CD14-positive monocyte (primary cell): ENCODE results near the gene FREM3. TPM values are rescaled to one million over a fixed set of nuclear protein-coding genes. Genes with fewer than 3 reads are reported as not detected.

Source experiments
- DNase-seq, 3 donors: peaks; one replicate each; pipeline ENCODE4 v3.0.0-alpha.2; 2011 to 2022
- H2AFZ ChIP-seq: 2 replicates; pipeline ENCODE4 v1.6.0; 2012; ENCODE audit warnings: mild to moderate bottlenecking, low read depth, low read length, inconsistent platforms; ENCODE audit not compliant: insufficient read depth, poor library complexity, severe bottlenecking
- H3K27ac ChIP-seq, 2 donors: 1 replicate in 1 of 2; 2 replicates in 1 of 2; pipeline ENCODE4 v1.5.1; 2012 to 2013; ENCODE audit warnings: low read length in 2 of 2, control low read depth in 1 of 2, inconsistent platforms in 1 of 2, low read depth in 1 of 2, mild to moderate bottlenecking in 1 of 2
- H3K27me3 ChIP-seq, 2 donors: one replicate each; pipeline versions ENCODE4 v1.6.0 to v1.6.1; 2011 to 2013; ENCODE audit warnings: low read length in 2 of 2; ENCODE audit not compliant: control insufficient read depth in 2 of 2, insufficient read depth in 2 of 2
- H3K36me3 ChIP-seq, 2 donors: replicated peaks in 1 of 2; 1 replicate in 1 of 2; 2 replicates in 1 of 2; pipeline versions ENCODE4 v1.5.1 to v1.6.1; 2012 to 2013; ENCODE audit warnings: low read length in 2 of 2, control low read depth in 1 of 2, inconsistent platforms in 1 of 2, mild to moderate bottlenecking in 1 of 2; ENCODE audit not compliant: insufficient read depth in 2 of 2, control insufficient read depth in 1 of 2
- H3K4me1 ChIP-seq, 2 donors: 1 replicate in 1 of 2; 2 replicates in 1 of 2; pipeline versions ENCODE4 v1.5.1 to v1.6.1; 2012 to 2013; ENCODE audit warnings: low read length in 2 of 2, control low read depth in 1 of 2, inconsistent platforms in 1 of 2, mild to moderate bottlenecking in 1 of 2, moderate library complexity in 1 of 2; ENCODE audit not compliant: insufficient read depth in 2 of 2, control insufficient read depth in 1 of 2
- H3K4me2 ChIP-seq: replicated peaks from 2 replicates; pipeline ENCODE3; 2012; ENCODE audit warnings: low read length, moderate library complexity, mild to moderate bottlenecking; ENCODE audit not compliant: poor library complexity, severe bottlenecking; ENCODE audit errors: extremely low read depth
- H3K4me3 ChIP-seq, 3 experiments: fragments of 200-600 bp in 1 of 3; sonication (generic) in 1 of 3; replicated peaks in 1 of 3; 1 replicate in 2 of 3; 2 replicates in 1 of 3; pipeline ENCODE4 v1.5.1; 2011 to 2013; ENCODE audit warnings: low read length in 3 of 3, mild to moderate bottlenecking in 3 of 3, control low read depth in 2 of 3, low read depth in 2 of 3, inconsistent platforms in 1 of 3, moderate library complexity in 1 of 3
- H3K79me2 ChIP-seq: 2 replicates; pipeline ENCODE4 v1.6.0; 2012; ENCODE audit warnings: mild to moderate bottlenecking, control low read depth, inconsistent platforms, low read length, moderate library complexity; ENCODE audit not compliant: insufficient read depth
- H3K9ac ChIP-seq: 2 replicates; pipeline ENCODE4 v1.6.0; 2017; ENCODE audit warnings: low read length, mild to moderate bottlenecking; ENCODE audit not compliant: insufficient read depth, poor library complexity, severe bottlenecking
- H3K9me3 ChIP-seq, 2 donors: replicated peaks in 1 of 2; 1 replicate in 1 of 2; 2 replicates in 1 of 2; pipeline versions ENCODE4 v1.5.1 to v1.6.1; 2012 to 2013; ENCODE audit warnings: low read length in 2 of 2, control low read depth in 1 of 2; ENCODE audit not compliant: control insufficient read depth in 1 of 2, insufficient read depth in 1 of 2
- H4K20me1 ChIP-seq: 2 replicates; pipeline ENCODE4 v1.6.0; 2012; ENCODE audit warnings: mild to moderate bottlenecking, low read length, control low read depth, moderate library complexity; ENCODE audit not compliant: insufficient read depth
- H3K27ac Mint-ChIP-seq, 7 donors: one replicate each; pipeline ENCODE4 v1.8.0; 2020; ENCODE audit warnings: mild to moderate bottlenecking in 7 of 7, mixed read lengths in 7 of 7, moderate library complexity in 6 of 7, inconsistent platforms in 2 of 7
- H3K27me3 Mint-ChIP-seq, 3 donors: one replicate each; pipeline ENCODE4 v1.8.0; 2021 to 2022; ENCODE audit warnings: low read depth in 3 of 3, mild to moderate bottlenecking in 3 of 3, mixed read lengths in 3 of 3, moderate library complexity in 3 of 3, inconsistent platforms in 1 of 3
- H3K36me3 Mint-ChIP-seq, 2 donors: one replicate each; pipeline ENCODE4 v1.8.0; 2020; ENCODE audit warnings: mixed read lengths in 2 of 2, inconsistent platforms in 1 of 2, mild to moderate bottlenecking in 1 of 2
- H3K4me1 Mint-ChIP-seq: one replicate; pipeline ENCODE4 v1.8.0; 2020; ENCODE audit warnings: mild to moderate bottlenecking, mixed read lengths
- H3K4me3 Mint-ChIP-seq, 2 donors: one replicate each; pipeline ENCODE4 v1.8.0; 2020; ENCODE audit warnings: mild to moderate bottlenecking in 2 of 2, mixed read lengths in 2 of 2, moderate library complexity in 1 of 2
- H3K9me3 Mint-ChIP-seq, 7 donors: one replicate each; pipeline ENCODE4 v1.8.0; 2020 to 2022; ENCODE audit warnings: mixed read lengths in 7 of 7, mild to moderate bottlenecking in 6 of 7, moderate library complexity in 6 of 7, inconsistent platforms in 2 of 7
- CTCF ChIP-seq: fragments of 200-600 bp; IDR thresholded peaks from one replicate; pipeline ENCODE4 v1.8.0; 2022; ENCODE audit warnings: antibody characterized with exemption, mild to moderate bottlenecking
- WGBS: methylation state at CpG from one replicate; pipeline ENCODE4 v1.1.5; 2013; ENCODE audit warnings: missing lambda C conversion rate; ENCODE audit not compliant: insufficient coverage; 5-methylcytosine and 5-hydroxymethylcytosine counted together
- intact Hi-C, 2 donors: fragments of 100-400 bp; cut with micrococcal nuclease; formaldehyde crosslinking; loops; one replicate each; pipeline versions ENCODE4 v1.15.0 to v1.15.1; 2023
- polyA plus RNA-seq, 3 donors: library from polyadenylated mRNA; depleted of rRNA in 1 of 3; unstranded in 2 of 3; stranded (reverse) in 1 of 3; fragments of 300-500 nt in 2 of 3; fragments of >200 nt in 1 of 3; fragmentation: Illumina TruSeq in 2 of 3; gene quantifications; 1 replicate in 2 of 3; 2 replicates in 1 of 3; pipeline ENCODE4 v1.2.3, GENCODE V29; 2012 to 2021

The FREM3 gene
- polyA plus RNA-seq, 3 donors: not detected

DNA sequence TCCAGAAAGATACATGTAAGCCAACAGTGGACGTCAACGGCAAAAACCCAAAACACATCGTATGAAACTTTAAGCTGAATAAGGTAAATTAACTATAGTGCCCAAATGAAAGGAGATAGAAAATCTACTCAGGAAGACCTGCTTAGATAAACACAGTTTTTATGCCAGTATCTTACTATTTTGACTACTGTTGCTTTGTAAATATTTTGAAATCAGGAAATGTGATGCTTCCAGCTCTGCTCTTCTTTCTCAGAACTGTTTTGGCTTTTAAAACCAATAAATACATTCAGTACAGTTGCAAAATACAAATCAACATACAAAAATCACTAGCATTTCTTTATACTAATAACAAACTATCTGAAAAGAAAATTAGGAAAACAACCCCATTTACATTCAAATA, 103.2 kb downstream of the FREM3 start:
- DNase-seq: no peak
- Histone ChIP-seq H3K9me3 (peaks cover 2 to 6% of the 10 kb centered on the region in 2 donors), H3K27ac (no peak overlapping the region), H3K4me3 (no peak overlapping the region), H3K79me2 (no peaks in the 10 kb centered on the region), H3K9ac (no peak overlapping the region), H3K27me3 (no peaks in the 10 kb centered on the region), H3K4me1 (no peaks in the 10 kb centered on the region), H3K4me2 (no peak overlapping the region), H4K20me1 (no peaks in the 10 kb centered on the region), H3K36me3 (no peaks in the 10 kb centered on the region), H2AFZ (no peak overlapping the region)
- intact Hi-C loops: no loop called here
- Mint-ChIP-seq H3K36me3 (no peaks in the 10 kb centered on the region), H3K4me1 (no peaks in the 10 kb centered on the region), H3K27me3 (peaks cover 1 to 6% (median 1%) of the 10 kb centered on the region in 3 donors), H3K27ac (no peak overlapping the region), H3K9me3 (peaks cover 8 to 20% (median 12%) of the 10 kb centered on the region in 7 donors), H3K4me3 (no peak overlapping the region)
- TF ChIP-seq CTCF: no peak
- no CpG with 5 or more reads among the region's 3 CpGs for WGBS

DNA sequence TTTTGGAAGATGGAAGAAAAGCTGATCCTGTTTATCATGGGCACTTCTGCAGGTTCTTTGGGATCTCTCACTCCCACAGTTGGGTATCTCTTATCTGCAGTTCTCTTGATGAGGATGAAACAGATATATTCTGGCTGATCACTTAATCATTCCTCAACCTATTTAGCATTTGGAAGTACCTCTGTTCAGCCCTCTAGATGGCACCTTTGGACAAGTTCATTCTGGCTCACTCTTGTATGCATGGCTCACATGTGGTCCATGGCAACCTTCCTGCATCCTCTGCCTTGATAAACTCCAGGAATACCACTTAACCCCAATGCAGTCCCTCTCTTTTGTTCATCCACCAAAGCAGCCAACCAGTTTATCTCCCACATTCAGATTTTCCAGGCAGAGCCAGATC, 112.8 kb downstream of the FREM3 start:
- H3K36me3 ChIP-seq: no peaks in the 10 kb centered on the region
- H4K20me1 ChIP-seq: no peaks in the 10 kb centered on the region
- H3K79me2 ChIP-seq: no peaks in the 10 kb centered on the region
- Mint-ChIP-seq H3K9me3 (peaks cover 5 to 25% (median 13%) of the 10 kb centered on the region in 7 donors), H3K36me3 (no peaks in the 10 kb centered on the region), H3K27me3 (peaks cover 0 to 1% (median 0%) of the 10 kb centered on the region in 3 donors), H3K27ac (no peak overlapping the region), H3K4me3 (no peak overlapping the region), H3K4me1 (no peaks in the 10 kb centered on the region)
- no peak for TF ChIP-seq CTCF
- H2AFZ ChIP-seq: no peak overlapping the region
- H3K4me2 ChIP-seq: no peak overlapping the region
- H3K27ac ChIP-seq: no peak overlapping the region
- no peak overlapping the region for H3K9ac ChIP-seq
- H3K4me1 ChIP-seq: no peaks in the 10 kb centered on the region
- H3K9me3 ChIP-seq: peaks cover 0 to 4% of the 10 kb centered on the region in 2 donors
- H3K4me3 ChIP-seq: no peak overlapping the region
- H3K27me3 ChIP-seq: no peaks in the 10 kb centered on the region
- DNase-seq: no peak
- intact Hi-C loops: no loop called here
